HG03575 (cell line): ENCODE data around the gene BICRAL.

Experiments used
- ATAC-seq: cut with Tn5 transposase; IDR thresholded peaks from one replicate; pipeline ENCODE4 v1.9.1; 2021; ENCODE audit not compliant: unreplicated experiment, insufficient number of reproducible peaks, low FRiP score; ENCODE audit errors: extremely low read depth

BICRAL gene

GRCh38 chr6:42820512-42821340 is 38.9 kb downstream of the BICRAL start:
- ATAC-seq = no peak

- ATAC-seq = no peak
Measured at GRCh38 chr6:42821341-42821668, 39.5 kb downstream of the BICRAL start.

- ATAC-seq = no peak
Measured at GRCh38 chr6:42821846-42822245, 40.0 kb downstream of the BICRAL start.

GRCh38 chr6:42829561-42830092 is 47.8 kb downstream of the BICRAL start:
- ATAC-seq = no peak

GRCh38 chr6:42831237-42831636 is 49.4 kb downstream of the BICRAL start:
- no peak for ATAC-seq

GRCh38 chr6:42834056-42834455 is 52.2 kb downstream of the BICRAL start:
- ATAC-seq = no peak

GRCh38 chr6:42841844-42842584 is 60.2 kb downstream of the BICRAL start:
- ATAC-seq = no peak

GRCh38 chr6:42845327-42845694 is 63.5 kb downstream of the BICRAL start:
- no peak for ATAC-seq

- ATAC-seq = no peak
Measured at GRCh38 chr6:42846505-42846904, 64.7 kb downstream of the BICRAL start.

- no peak for ATAC-seq
Measured at GRCh38 chr6:42848700-42849099, 66.8 kb downstream of the BICRAL start.

GRCh38 chr6:42851599-42851998 is 69.7 kb downstream of the BICRAL start:
- ATAC-seq = no peak

- ATAC-seq = no peak
Measured at GRCh38 chr6:42860036-42860435, 78.2 kb downstream of the BICRAL start.

- ATAC-seq = no peak
Measured at GRCh38 chr6:42860481-42860880, 78.6 kb downstream of the BICRAL start.

- no peak for ATAC-seq
Measured at GRCh38 chr6:42864602-42865001, 82.8 kb downstream of the BICRAL start.

- ATAC-seq = no peak
Measured at GRCh38 chr6:42870145-42870936, 88.5 kb downstream of the BICRAL start.

- no peak for ATAC-seq
Measured at GRCh38 chr6:42871711-42872110, 89.9 kb downstream of the BICRAL start.

GRCh38 chr6:42873313-42873712 is 91.5 kb downstream of the BICRAL start:
- ATAC-seq = no peak

GRCh38 chr6:42877695-42878094 is 95.8 kb downstream of the BICRAL start:
- no peak for ATAC-seq

GRCh38 chr6:42879372-42880239 is 97.8 kb downstream of the BICRAL start, which contains the start of gene RPL7L1:
RPL7L1 (plus strand) TSS chr6:42879616; CDS start chr6:42879911, 295 bp downstream.
- ATAC-seq = peak; percentile 41
